ELF-1 (cell line): ENCODE results near the gene SPHK2.
"Not testable (repeated sequence)": the region's sequence is repeated elsewhere in the genome, so short reads cannot be mapped to it uniquely, and the experiment has no call there.

Source experiments
- DNase-seq: peaks from one replicate; pipeline ENCODE4 v3.0.0-alpha.2; 2016; ENCODE audit warnings: low read depth, low spot score

SPHK2 gene

GRCh38 chr19:48618916-48619691, at the start of gene SPHK2, which contains the start of gene RPL18:
Gene SPHK2 (plus strand): TSS chr19:48619506. CDS start chr19:48620515, 1,009 bp downstream.
Gene RPL18 (minus strand): TSS chr19:48619178. CDS start chr19:48619143, 35 bp downstream.
- peak; percentile 99 for DNase-seq

- DNase-seq: peak; percentile 52
These were observed 49.5 kb upstream of the SPHK2 start for GRCh38 chr19:48569814-48570213.

GRCh38 chr19:48571378-48572162, 47.7 kb upstream of the SPHK2 start:
- no peak for DNase-seq

- DNase-seq: peak; percentile 85
These were observed 46.2 kb upstream of the SPHK2 start for GRCh38 chr19:48573163-48573505.

GRCh38 chr19:48575931-48576622, 43.2 kb upstream of the SPHK2 start:
- no peak for DNase-seq

- DNase-seq: not testable (repeated sequence)
These were observed 41.4 kb upstream of the SPHK2 start for GRCh38 chr19:48577908-48578307.

- DNase-seq: no peak
These were observed 40.4 kb upstream of the SPHK2 start for GRCh38 chr19:48578891-48579290.

GRCh38 chr19:48582168-48582567, 37.1 kb upstream of the SPHK2 start:
- DNase-seq: no peak

- DNase-seq: no peak
These were observed 31.9 kb upstream of the SPHK2 start for GRCh38 chr19:48587387-48587786.

GRCh38 chr19:48588670-48589401, 30.5 kb upstream of the SPHK2 start:
- peak; percentile 93 for DNase-seq

- DNase-seq: peak; percentile 39
These were observed 28.3 kb upstream of the SPHK2 start for GRCh38 chr19:48591021-48591420.

- no peak for DNase-seq
These were observed 24.1 kb upstream of the SPHK2 start for GRCh38 chr19:48595171-48595570.

GRCh38 chr19:48595833-48596232, 23.5 kb upstream of the SPHK2 start:
- DNase-seq: no peak

GRCh38 chr19:48596237-48596636, 23.1 kb upstream of the SPHK2 start:
- no peak for DNase-seq

- DNase-seq: no peak
These were observed 22.4 kb upstream of the SPHK2 start for GRCh38 chr19:48596679-48597465.

- DNase-seq: no peak
These were observed 20.2 kb upstream of the SPHK2 start for GRCh38 chr19:48598996-48599700.

- DNase-seq: no peak
These were observed 18.5 kb upstream of the SPHK2 start for GRCh38 chr19:48600679-48601417.

GRCh38 chr19:48603001-48603400, 16.3 kb upstream of the SPHK2 start:
- DNase-seq: no peak

- no peak for DNase-seq
These were observed 15.9 kb upstream of the SPHK2 start for GRCh38 chr19:48603449-48603848.
